ENCODE data around the gene PBX4. TPM values are rescaled to one million over a fixed set of nuclear protein-coding genes. Genes with fewer than 3 reads are reported as not detected.

PBX4 gene
- not detected in 2 replicates for total RNA-seq

GRCh38 chr19:19618219-19619051 is at the start of gene PBX4:
TSS of gene PBX4 (minus strand) at chr19:19618687. CDS start at chr19:19618629, 58 bp downstream.

GRCh38 chr19:19663256-19664120 is 45.0 kb upstream of the PBX4 start, which contains the start of gene ATP13A1:
TSS of gene ATP13A1 (minus strand) at chr19:19663676. CDS start at chr19:19663666, 10 bp downstream.

GRCh38 chr19:19643158-19644053 is 24.9 kb upstream of the PBX4 start, which contains the start of gene GMIP:
TSS of gene GMIP (minus strand) at chr19:19643657. CDS start at chr19:19643529, 128 bp downstream.

GRCh38 chr19:19627621-19628500 is 9.4 kb upstream of the PBX4 start, which contains the start of gene LPAR2:
TSS of gene LPAR2 (minus strand) at chr19:19628220. CDS start at chr19:19627275, 945 bp downstream.

GRCh38 chr19:19538061-19538784 is 80.3 kb downstream of the PBX4 start, which contains the start of gene CILP2:
TSS of gene CILP2 (plus strand) at chr19:19538265. CDS start at chr19:19538350, 85 bp downstream.

GRCh38 chr19:19528721-19529490 is 89.6 kb downstream of the PBX4 start, which contains the start of gene YJEFN3:
TSS of gene YJEFN3 (plus strand) at chr19:19528911. CDS start at chr19:19528933, 22 bp downstream.

GRCh38 chr19:19515642-19516519 is 102.6 kb downstream of the PBX4 start, which contains the start of gene NDUFA13:
TSS of gene NDUFA13 (plus strand) at chr19:19516225. CDS start at chr19:19516239, 14 bp downstream.

GRCh38 chr19:19514881-19515641 is 103.4 kb downstream of the PBX4 start, which contains the start of gene TSSK6:
TSS of gene TSSK6 (minus strand) at chr19:19515548. CDS start at chr19:19515427, 121 bp downstream.

Other genes with a start within 250 kb of the PBX4 start
- gene GATAD2A, start 213.0 kb downstream of the PBX4 start, total RNA-seq, result 34.0 and 40.5 TPM in 2 replicates
- 0.60 and 0.87 TPM in 2 replicates for gene TSSK6, start 103.1 kb downstream of the PBX4 start, total RNA-seq
- gene NDUFA13, start 102.5 kb downstream of the PBX4 start, total RNA-seq, result 235 and 256 TPM in 2 replicates
- gene YJEFN3, start 89.8 kb downstream of the PBX4 start, total RNA-seq, result 0.09 and 0.11 TPM in 2 replicates
- gene CILP2, start 80.4 kb downstream of the PBX4 start, total RNA-seq, result not detected in 2 replicates
- gene LPAR2, start 9.5 kb upstream of the PBX4 start, total RNA-seq, result 0.52 and 0.54 TPM in 2 replicates
- gene GMIP, start 25.0 kb upstream of the PBX4 start, total RNA-seq, result 4.6 and 4.7 TPM in 2 replicates
- 14.0 and 20.7 TPM in 2 replicates for gene ATP13A1, start 45.0 kb upstream of the PBX4 start, total RNA-seq
- gene ZNF101, start 50.2 kb upstream of the PBX4 start, total RNA-seq, result 10.3 and 15.1 TPM in 2 replicates
- 4.3 and 6.0 TPM in 2 replicates for gene ZNF14, start 114.4 kb upstream of the PBX4 start, total RNA-seq
- 5.1 and 10.8 TPM in 2 replicates for gene ZNF506, start 203.1 kb upstream of the PBX4 start, total RNA-seq
- 2.5 and 5.5 TPM in 2 replicates for gene ZNF253, start 247.2 kb upstream of the PBX4 start, total RNA-seq